HG03575 (cell line): ENCODE results near the gene RTN4R.
"Not testable (repeated sequence)": the region's sequence is repeated elsewhere in the genome, so short reads cannot be mapped to it uniquely, and the experiment has no call there.

ENCODE experiments used
- ATAC-seq: cut with Tn5 transposase; IDR thresholded peaks from one replicate; pipeline ENCODE4 v1.9.1; 2021; ENCODE audit not compliant: unreplicated experiment, insufficient number of reproducible peaks, low FRiP score; ENCODE audit errors: extremely low read depth

Gene RTN4R

DNA sequence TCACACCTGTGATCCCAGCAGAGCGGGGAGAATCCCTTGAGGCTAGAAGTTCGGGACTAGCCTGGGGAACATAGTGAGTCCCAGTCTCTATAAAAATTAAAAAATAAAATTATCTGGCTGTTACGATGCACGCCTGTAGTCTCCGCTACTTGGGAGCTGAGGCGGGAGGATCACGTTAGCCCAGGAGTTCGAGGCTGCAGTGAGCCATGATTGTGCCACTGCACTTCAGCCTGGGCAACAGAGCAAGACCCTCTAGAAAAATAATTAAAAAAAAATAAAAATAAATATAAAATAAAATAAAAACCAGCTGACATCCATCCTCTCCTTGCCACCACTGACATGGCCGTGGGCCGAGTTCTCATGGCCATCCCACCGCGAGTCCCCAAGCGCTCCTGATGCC is 7.7 kb upstream of the RTN4R start:
- no peak for ATAC-seq

DNA sequence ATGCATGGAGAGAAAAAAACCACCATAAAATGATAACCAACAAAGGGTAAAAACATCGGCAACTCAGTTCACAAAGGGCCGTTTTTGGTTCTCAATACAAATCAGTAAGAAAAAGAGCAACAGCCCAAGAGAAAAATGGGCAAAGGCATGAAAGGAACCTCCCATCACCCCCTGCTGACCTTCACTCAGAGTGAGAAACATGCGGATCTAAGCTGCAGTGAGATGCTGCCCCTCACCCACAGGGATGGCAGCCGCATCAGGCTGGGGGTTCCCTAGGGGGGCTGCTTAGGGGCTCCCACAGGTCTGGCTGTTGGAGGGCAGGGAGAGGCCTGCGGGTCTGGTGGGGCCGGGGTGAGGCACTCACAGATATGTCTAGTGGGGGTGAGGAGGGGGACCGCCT is 7.2 kb upstream of the RTN4R start:
- ATAC-seq: not testable (repeated sequence)

DNA sequence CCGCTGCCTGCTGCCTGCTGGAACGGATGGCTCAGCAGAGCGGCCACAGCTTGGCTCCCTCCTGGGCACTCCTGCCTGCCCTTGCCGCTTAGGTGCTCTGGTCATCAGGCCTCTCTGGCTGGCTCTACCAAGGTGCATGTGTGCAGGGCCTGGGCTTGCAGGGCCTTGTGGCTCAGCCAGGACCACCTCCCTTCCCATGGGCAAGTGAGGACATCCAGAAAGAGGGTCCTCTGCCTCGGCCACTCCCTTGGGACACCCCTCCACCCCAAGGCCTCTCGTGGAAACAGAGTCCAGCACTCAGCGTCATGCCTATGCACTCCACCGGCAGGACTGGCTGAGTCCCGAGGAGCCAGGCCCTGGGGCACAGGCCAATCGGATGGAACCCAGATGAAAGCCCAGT is 6.3 kb upstream of the RTN4R start:
- ATAC-seq: not testable (repeated sequence)

DNA sequence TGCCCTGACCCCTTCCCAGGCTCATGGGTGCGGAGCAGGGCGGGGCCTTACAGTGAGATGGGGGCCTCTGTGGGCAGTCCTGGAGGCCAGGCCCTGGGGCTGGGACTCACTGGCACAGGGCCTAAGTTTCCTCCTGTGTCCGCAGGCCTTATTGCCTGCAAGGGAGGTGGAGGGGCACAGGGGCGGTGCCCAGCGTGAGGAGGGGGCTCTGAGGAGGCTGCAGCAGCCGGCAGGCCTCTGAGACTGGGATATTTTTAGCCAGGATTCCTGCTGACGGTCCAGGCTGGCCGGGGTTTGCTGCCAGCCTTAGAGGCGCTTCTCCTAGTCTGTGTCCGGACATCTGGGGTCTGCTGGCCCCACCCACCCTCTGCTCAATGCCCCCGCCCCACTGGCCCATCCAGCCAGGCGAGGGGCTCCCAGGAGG is 5.7 kb upstream of the RTN4R start:
- ATAC-seq: no peak

DNA sequence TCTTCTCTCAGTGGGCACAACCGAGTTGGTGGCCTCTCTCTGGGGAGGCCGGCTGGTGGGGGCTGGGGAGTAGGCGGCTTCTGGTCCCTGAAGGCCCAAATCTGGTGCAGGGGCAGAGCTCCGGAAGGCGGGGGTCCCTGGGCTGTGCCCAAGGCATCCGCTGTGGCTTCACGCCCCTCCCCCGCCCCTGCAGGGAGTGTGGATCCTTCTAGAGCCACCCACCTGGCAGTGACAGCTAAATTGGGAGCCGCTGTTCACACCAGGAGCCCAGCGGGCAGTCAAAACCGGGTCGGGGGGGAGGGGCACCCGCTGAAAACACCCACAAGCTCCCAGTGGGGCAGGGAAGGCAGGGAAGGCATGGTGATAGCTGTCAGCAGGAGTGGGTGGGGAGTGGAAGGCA is 4.6 kb upstream of the RTN4R start:
- ATAC-seq: no peak

DNA sequence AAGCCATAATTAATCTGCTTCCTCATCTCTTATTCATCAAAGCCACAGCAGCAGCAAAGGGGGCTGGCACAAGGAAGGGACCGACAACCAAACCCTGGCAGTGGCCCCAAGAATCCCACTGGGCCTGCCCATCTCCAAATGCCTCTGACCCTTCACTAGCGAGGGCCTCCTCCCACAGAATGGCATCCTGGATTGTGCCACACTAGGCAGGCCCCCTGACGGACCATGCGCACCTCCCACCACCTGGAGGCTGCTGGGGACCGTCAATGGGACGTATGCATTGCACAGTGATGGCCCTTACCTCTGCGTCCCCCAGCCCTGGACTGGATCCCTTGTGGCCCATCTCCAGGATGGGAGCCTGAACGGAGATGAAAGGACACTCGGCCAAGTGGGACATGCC is 4.1 kb upstream of the RTN4R start:
- no peak for ATAC-seq

DNA sequence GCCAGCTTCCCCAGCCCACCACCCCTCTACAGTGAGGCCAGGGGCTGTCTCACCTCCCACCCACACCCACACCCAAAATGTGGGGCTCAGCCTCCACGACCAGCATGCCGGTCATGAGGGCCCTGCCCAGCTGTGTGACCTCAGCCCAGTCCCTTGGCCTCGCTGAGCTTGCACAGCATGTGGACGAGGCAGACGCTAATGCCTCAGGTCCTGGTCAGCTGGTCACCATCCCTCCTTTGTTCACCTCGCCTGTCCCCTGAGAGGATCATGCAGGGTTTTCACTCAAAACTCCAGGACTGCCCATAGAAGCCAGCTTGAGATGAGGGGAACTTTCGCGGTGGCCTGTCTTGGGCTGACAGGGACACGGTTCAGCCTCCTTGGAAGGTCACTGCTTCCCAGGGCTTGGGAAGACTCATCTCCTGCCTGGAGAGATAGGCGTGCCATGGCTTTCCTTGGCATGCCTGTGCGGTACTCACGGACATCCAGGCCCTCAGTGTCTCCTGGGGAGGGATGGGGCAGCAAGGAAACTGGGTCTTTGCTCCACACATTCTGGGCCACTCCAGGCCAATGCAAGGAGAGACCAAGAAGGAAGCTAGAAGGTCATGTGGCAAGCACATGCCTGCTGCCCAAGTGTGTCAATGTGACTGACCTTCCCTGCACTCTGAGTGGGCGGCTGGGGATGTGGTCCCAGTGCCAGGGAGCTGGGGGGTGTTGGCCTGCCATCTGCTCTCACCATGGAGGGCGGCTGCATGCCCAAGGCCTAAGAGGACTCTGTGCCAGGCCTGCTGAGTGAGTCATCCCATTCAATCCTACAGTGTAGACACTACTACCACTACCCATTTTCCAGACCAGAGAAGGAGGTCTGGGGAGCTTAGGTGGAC is 3.2 kb upstream of the RTN4R start:
- no peak for ATAC-seq

DNA sequence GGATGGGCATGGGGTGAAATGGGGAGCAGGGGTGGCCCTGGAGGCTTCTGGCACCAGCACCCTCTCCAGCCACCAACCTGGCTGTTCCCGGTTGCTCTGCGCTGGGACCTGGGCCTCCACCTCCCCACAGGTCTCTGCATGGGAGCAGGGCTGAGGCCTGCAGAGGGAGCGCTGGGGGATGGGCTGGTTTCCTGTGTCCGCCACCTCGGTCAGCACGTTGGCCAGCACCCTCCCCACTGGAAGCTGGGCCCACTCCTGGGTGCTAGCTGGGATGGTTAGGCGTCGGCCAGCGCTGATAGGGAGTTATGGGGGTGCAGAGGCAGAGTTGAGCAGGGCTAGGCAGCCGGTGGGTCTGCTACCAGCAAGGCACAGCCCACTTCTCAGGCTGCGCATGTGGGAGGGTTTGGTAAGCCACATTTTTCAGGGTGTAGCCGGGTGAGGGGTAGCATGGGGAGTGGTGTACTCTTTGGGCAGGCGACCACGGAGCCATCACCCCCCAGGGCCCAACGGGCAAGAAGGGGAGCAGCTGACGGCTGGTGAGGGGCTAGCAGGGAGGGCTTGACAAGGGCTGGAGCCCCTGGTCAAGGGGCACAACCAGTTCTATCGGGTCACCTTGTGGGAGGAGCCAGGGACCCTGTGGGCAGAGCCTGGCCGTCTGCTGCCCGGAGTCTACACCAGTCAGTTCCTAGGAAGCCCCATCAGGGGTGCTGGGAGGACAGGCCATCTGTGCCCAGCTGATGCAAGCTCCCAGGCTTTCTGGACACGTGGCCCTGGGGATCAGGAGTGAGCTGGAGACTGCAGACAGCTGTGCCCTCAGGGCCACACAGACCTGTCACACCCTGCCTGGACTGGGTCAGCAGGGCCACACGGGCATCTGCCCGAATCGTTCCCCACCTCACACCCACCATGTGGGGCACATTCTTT is 2.3 kb upstream of the RTN4R start:
- not testable (repeated sequence) for ATAC-seq

DNA sequence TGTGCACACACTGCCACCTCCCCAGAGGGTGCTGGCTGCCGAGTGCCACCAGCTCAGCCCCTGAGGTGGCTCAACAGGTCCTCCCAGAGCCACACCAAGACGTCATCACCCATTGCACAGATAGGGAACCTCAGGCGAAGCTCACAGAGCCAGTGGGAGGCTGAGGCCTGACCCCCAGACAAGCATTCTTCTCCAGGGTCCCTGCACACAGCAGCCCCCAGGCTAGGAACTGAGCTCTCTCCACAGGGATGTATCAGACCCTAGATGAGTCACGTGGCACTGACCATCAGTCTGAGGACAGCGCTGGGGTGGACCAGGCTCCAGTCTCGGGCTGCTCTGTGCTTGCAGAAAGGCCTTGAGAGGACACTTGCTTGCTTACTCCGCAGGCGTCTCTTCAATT is 1.6 kb upstream of the RTN4R start:
- ATAC-seq: not testable (repeated sequence)

DNA sequence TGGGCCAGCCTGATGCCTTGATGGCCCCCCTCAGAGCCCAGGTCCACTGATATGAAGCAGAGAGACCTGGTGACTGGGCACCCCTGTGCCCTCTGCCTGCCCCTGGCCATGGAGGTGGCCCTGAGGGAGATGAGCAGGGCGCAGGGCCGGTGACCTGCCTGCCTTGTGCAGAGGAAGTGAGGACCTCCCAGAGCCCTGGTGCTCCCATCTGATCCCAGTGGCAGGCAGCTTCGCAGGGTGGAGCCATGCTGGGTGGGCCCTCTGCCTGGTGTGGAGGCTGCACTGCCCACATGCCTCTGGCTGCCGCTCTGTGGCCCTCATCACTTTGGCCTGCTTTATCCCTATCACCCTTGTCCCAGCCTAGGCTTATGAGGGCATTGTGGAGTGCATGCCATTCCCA is 1.1 kb upstream of the RTN4R start:
- not testable (repeated sequence) for ATAC-seq

DNA sequence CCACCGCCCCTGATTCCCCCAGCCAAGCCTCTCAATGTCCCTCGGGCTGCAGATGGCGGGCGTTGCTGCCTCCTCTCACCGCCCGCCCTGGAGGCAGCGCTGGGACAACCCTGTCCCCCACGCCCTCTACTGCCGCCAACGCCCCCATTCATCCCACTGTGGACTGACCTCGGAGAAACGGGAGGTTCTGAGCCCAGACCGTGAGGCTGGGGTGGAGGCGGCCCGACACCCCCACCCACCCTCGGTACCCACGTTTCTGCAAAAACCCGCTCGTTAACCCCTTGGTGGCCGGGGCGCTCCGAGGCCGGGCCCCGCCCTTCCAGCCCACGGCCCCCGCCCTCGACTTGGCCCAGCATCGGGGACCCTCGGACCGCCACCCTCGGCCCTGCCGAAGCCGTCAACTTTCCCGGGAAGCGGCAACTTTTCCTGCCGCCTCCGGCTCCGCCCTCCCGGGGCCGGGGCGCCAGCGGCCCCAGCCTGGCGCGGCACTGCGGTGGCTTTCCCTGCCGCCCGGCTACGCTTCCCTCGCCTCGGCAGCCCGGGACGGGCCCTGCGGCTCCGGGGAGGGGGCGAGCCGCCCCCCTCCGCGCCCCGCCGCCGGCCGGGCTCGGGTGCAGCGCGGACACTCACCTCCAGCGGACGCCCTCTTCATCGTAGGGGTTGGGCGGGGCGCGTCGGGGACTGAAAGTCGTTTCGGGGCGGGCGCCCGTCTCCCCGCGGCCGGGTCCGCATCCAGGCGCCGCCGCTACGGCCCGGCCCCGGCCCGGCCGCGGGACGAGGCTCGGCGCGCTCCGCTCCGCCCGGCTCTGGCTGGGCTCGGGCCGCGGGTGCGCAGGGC is 458 bp downstream of the RTN4R start:
- ATAC-seq: no peak

DNA sequence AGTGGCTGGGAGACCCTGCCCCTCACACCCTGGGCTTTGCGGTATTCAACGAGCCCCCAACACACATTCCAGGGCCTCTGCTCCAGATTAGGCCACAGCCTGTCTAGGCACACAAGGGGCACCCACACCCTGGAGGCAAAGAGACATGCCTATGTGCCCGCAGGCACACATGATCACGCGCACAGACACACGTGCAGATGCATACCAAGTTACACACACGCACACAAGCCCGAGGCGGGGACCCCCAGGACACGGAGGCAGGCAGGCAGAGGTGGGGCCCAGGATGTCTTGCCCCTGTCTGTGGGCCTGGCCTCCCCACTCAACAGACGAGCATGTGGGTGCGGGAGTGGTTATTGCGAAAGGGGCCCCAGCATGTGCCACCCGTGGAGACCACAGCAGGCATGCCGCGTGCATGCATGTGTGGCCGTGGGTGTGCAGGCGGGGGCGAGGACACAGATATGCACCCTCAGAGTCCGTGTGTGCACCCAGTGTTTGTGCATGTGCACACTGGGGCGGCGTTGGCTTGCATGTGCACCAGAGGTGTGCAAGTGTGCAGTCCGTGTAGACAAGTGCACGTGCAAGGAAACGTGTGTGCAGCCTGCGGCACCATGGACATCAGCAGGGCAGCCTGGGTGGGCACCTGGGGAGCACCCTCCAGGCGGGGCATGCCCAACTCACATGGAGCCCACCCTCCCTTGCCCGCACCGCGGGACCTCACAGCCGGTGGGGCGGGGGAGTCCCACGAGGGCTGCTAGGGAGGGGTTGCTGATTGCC is 1.3 kb downstream of the RTN4R start:
- not testable (repeated sequence) for ATAC-seq

DNA sequence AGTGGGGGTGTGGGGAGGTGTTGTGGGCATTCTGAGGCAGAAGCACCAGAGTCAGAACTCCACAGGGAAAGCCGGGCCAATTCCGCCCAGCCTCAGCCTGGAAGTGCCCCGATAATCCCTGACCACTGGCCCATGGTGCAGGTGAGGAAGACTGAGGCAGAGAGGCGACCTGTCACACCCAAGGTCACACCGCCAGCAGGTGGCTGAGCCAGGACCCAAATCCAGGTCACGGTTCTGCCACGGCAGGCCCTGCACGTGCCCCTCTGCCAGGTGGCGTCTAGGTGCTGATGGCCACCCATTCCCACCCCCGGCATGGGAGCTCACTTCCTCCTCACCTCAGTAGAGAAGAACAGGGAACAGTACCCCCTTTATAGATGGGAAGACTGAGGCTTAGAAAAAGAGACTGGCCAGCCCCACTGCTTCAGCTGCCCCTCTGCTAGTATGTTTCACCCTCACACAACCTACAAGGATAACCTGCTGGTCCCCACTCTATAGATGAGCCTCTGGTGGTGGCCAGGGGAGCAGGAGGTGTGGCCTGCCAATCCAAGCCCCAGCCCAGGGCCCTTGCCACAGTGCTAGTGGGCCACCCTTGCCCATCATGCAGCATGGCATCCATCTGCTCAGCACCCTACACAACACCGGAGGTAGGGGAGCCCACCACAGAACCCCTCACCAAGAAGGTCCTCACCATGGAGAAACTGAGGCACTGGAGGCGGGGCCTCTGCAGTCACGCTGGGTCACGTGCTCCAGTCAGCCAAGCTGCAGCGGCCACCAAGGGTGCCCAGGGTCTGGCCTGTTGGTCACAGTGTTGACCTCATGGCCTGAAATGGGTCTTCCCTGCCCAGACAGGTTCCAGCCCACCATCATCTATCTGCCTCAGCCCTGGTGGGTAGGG is 2.1 kb downstream of the RTN4R start:
- ATAC-seq: not testable (repeated sequence)

DNA sequence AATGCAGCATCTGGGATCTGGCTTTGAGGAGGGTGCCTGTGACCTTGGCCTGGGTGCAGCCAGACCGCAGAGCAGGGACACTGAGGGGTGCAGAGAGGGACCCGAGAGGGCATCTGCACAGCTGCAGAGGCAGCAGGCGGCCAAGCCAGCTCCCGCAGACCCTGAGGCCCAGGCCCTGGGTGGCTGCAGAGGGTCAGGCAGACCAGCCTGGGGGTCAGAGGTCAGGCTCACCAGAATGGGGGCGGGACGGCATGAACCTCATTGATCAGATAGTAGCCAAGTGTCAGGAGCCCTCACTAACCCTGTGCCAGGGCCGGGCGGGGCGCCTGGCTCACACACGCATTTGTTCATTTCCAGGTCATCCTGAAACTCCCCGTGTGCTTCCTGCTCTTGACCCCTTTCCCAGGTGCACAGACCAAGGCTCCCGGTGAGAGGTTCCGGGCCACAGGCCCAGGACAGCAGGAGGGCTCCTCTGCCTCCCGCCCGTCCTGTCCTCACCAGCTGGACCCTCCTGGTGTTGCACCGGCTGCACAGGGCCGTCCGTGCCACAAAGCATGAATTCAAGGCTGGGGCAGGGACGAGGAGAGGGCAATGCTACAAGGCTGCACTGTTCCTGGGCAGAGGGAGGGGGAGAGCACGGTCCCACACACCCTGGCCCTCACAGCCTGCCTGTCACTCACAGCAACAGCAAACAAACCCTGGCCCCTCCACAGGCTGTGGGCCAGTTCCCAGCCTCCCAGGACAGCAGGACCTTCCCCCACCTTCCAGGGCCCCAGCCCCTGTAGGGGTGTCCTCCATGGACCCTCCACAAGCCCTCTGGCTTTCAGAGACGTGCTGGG is 3.3 kb downstream of the RTN4R start:
- no peak for ATAC-seq

DNA sequence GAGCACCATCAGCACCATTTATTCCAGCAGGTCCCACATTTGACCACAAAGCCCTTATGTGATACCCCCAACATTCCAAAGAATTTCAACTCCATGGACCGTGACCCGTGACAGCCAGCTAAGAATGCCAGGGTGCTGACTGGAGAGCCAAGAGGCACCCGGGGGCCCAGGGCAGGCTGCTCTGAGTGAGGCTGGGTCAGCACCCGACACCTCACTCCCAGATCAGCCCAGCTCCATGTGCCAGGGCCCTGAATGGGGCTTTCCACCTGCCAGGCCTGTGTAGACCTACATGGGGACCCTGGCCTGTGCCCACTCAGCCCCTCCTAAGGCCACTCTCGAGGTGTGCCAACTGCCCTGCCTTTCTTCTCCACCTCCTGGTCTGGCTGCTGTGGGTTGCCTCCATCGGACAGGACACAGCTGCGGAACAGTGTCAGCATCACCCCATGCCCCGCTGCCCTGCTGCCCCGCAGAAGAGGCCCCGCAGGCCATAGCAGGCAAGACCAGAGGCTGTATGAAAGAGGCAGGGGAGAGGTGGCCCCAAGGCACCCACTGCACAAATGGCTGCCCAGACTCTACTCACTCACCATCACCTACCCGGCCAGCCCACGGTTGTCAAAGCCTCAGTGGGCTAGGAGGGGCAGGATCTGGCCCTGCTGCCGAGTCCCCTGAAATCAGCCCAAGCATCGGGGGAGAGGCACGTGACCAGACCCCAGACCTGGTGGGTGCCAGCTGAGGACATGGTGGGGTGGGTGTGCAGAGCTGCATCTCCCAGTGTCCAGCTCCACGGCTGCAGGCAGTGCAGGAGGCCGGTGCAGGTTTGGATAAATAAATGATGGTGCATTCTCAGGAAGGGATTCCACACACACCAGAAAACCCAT is 4.5 kb downstream of the RTN4R start:
- not testable (repeated sequence) for ATAC-seq
